GM19372 (cell line): ENCODE measurements around the gene PLEKHG1.

ENCODE experiments used
- ATAC-seq: cut with Tn5 transposase; IDR thresholded peaks from one replicate; pipeline ENCODE4 v1.9.1; 2021; ENCODE audit warnings: mild to moderate bottlenecking, low read depth, moderate library complexity; ENCODE audit not compliant: unreplicated experiment

The PLEKHG1 gene

GRCh38 chr6:150599199-150600009 is at the start of gene PLEKHG1:
PLEKHG1 (plus strand) TSS chr6:150599885; CDS start chr6:150733682, 133,797 bp downstream.
- peak; percentile 77 for ATAC-seq

- no peak for ATAC-seq
Measured at GRCh38 chr6:150550244-150550643, 49.4 kb upstream of the PLEKHG1 start.

GRCh38 chr6:150557043-150557599 is 42.6 kb upstream of the PLEKHG1 start:
- no peak for ATAC-seq

GRCh38 chr6:150560004-150560883 is 39.4 kb upstream of the PLEKHG1 start:
- no peak for ATAC-seq

GRCh38 chr6:150560884-150561219 is 38.8 kb upstream of the PLEKHG1 start:
- ATAC-seq, result no peak

DNA sequence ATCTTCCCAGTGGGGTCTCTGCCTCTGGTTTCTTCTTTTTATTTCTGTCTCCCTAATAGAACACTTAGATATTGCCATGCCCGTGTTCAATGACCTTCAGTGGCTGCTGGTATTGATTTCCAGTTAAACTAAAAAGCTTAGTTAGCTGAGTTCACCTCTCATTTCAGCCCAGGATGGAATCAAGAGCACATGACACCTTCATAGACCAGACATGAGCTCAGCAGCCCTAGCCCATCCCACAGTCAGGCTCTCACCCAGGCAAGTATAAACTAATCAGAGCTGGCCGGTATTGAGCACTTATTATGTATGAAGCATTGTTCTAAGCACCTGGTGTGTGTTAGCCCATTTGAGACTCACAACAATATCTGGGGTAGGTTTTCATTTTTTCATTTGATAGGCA is 33.7 kb upstream of the PLEKHG1 start:
- no peak for ATAC-seq

DNA sequence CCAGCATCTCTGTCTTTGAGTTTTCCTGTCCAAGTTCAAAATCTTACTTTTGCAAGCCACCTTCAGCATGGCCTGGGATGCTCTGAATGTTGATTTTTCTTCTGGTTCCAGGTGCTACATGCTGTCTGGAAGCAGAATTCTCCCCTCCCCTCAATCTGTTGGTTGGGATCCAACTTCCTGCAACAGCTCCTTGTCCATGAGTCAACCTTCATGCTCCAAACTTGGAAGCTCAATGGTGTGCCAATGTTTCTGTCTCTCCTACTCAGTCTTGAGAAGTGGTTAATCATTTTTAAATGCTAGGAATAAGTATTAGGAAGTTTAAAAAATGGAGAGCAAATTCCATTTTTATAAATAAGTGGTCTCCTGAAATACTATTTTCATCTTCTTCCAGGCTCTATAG is 33.2 kb upstream of the PLEKHG1 start:
- ATAC-seq, result no peak

DNA sequence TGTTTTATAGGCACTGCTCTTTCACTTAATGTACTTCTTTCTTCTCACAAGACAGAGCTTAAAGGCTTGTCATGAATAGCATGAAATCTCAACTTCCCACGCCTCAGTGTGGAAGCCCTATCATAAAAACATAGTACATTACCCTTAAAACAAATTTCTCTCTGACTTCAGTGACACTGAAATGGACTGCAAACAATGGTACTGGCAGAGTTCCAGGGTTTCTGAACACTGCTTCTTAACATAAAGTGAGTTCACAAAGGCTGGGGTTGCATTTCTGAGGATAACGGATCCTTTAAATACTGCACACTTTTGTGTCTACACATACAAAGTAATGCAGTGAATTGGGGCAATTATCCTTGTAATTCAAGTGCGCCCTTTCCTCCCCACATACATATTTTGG is 32.3 kb upstream of the PLEKHG1 start:
- ATAC-seq, result no peak

DNA sequence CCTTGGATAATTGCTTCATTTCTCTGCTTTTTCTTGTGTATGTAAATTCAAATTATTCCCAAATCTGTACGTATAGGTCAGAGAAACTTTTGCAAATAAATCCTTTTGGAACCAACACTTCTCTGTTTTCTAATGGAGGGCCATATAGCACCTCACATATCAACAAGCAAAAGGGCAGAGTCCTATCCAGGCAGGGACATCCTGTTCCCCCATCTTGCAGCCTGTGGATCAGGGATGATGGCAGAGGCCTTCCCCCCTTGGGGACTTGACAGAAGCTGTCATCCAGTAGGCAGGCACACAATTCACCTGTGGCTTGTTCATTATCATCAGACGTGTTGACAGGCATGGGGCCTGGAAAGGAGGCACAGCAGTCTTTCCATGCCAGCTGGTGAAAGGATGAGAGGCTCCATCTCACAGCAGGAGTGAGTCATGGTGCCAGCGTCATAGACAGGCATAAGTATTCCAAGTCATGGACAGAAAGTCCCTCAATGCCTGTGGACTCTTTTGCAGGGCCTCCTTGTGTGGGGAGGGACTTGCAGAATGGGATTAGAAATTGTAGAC is 31.8 kb upstream of the PLEKHG1 start:
- ATAC-seq, result no peak

DNA sequence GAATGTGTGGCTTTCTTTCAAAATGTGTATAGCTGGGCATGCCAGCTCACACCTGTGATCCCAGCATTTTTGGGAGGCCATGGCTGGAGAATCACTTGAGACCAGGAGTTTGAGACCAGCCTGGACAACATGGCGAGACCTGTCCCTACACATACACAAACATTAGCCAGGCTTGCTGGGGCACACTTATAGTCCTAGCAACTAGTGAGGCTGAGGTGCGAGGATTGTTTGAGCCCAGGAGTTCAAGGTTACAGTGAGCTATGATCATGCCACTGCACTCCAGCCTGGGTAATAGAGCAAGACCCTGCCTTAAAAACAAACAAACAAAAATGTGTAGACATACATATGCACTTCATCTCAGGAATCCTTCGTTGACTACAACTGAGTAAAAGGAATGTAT is 31.1 kb upstream of the PLEKHG1 start:
- ATAC-seq, result no peak

DNA sequence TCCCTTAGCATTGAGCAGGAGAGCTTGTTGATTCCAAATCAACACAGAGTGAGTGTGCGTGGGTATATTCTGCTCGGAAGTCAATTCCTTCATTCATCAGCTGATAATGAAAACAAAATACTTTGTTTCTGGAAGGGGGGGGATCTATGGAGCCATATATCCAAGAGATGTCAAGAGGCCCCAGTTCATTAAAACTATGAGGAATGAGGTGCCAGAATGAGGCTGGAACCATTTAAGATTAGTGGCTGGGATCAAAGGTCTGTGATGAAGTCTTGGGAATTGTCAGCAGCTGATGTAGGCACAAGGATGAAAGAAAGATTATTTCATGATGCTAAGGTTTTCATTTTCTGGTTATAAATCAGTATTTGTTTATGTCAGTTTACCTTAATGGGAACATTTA is 30.5 kb upstream of the PLEKHG1 start:
- ATAC-seq, result no peak

GRCh38 chr6:150573041-150573681 is 26.5 kb upstream of the PLEKHG1 start:
- no peak for ATAC-seq

- ATAC-seq, result no peak
Measured at GRCh38 chr6:150575836-150576235, 23.8 kb upstream of the PLEKHG1 start.

- no peak for ATAC-seq
Measured at GRCh38 chr6:150576651-150577226, 22.9 kb upstream of the PLEKHG1 start.

DNA sequence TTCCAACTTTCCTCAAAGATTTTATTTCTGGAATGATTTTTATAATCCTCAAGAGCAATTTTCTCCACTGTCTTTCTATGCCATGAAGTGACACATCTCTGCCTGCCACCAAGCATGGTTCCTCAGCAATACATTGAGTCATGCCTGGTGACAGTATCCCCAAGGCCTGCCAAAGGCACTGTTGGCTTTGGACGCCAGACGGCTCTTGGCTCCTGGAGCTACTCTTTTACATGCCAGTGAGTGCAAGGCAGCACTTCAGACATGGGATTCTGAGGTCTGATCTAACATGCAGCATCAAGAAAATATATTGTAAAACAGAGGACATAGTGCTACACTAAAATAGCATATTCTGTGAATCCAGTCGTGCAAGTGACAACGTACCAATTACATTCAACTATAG is 20.1 kb upstream of the PLEKHG1 start:
- ATAC-seq, result no peak

GRCh38 chr6:150580489-150580888 is 19.2 kb upstream of the PLEKHG1 start:
- no peak for ATAC-seq

GRCh38 chr6:150584065-150584464 is 15.6 kb upstream of the PLEKHG1 start:
- ATAC-seq, result no peak

GRCh38 chr6:150584596-150584995 is 15.1 kb upstream of the PLEKHG1 start:
- ATAC-seq, result no peak

GRCh38 chr6:150586850-150587359 is 12.8 kb upstream of the PLEKHG1 start:
- no peak for ATAC-seq

- ATAC-seq, result no peak
Measured at GRCh38 chr6:150587637-150588036, 12.0 kb upstream of the PLEKHG1 start.
